22Rv1 (cell line): Measurements from ENCODE around the gene KCNK13.

Source experiments
- CTCF ChIP-seq: fragments of 450-650 bp; IDR thresholded peaks from 2 replicates; pipeline ENCODE4 v1.5.1; 2017; ENCODE audit warnings: mild to moderate bottlenecking
- ZFX ChIP-seq: fragments of 450-650 bp; IDR thresholded peaks from 2 replicates; pipeline ENCODE4 v1.6.1; 2017; ENCODE audit warnings: antibody characterized with exemption, borderline replicate concordance

- no peak for TF ChIP-seq CTCF
- no peak for TF ChIP-seq ZFX
These were observed 132.9 kb downstream of the KCNK13 start for GRCh38 chr14:90194706-90195105.
